Stimulated activated CD8-positive, alpha-beta memory T cell treated with anti-CD3 and anti-CD28 coated beads, Interleukin-15, amount 100 ng/mL, for 24 hours (primary cell): ENCODE measurements around the gene ITIH3.

Experiments
- DNase-seq: peaks from one replicate; pipeline ENCODE4 v3.0.0-alpha.2; 2020; ENCODE audit warnings: low read depth

Gene ITIH3

GRCh38 chr3:52829482-52829881, 34.9 kb downstream of the ITIH3 start:
- DNase-seq: no peak

- no peak for DNase-seq
These were observed 35.4 kb downstream of the ITIH3 start for GRCh38 chr3:52829906-52830463.

- no peak for DNase-seq
These were observed 36.1 kb downstream of the ITIH3 start, which contains the start of gene ITIH4 for GRCh38 chr3:52830535-52831258. Gene ITIH4, minus strand, starts transcription at chr3:52830672. Its CDS starts 30 bp downstream, at chr3:52830642.

GRCh38 chr3:52831500-52832301, 37.1 kb downstream of the ITIH3 start:
- no peak for DNase-seq

DNA sequence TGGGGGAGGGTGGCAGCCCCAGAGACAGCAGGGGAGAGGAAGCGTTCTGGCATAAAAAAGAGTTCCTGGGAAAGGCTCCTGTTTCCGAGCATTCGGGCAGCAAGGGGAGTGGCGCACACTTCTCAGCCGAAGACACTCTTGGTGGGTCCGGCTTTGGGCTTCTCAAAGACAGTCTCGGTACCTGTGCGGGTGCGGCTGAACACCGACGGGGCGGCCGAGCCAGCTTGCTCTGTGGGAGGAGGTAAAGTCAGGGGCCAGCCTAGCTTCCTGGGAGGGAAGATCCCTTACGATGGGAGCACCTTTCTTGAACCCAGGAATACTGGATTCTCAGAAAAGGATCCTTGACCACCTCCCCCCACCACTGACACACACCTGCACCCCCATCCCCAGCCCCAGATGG, 38.6 kb downstream of the ITIH3 start:
- DNase-seq: no peak

DNA sequence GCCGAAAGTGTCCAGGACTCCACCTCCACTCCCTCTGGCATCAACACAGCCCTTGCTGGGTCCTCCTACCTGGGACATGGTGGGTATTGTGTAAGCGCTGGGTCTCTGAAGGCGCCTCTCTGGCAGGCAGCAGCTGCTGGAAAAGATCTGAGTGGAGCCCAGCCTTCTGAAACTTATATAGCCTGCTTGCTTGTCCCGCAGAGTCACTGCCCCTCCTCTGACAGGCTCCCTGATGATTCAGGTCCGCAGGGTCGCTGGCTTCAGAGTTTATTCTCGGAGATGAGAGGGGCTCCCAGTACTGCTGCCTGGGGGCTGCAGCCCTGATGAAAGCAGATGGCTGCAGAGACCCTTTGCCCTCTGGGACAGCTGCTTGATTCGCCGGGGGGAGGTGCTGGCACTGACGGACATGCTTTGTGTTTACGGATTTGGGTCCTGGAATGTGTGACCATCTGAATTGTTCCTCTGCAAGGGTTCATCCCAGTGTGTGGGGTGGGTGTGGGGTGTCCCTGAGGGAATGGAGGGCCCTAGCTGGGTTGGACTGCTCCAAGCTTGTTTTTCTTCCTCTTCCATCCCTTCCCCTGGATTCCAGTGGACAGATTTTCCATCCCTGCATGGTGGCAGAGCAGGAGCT, 40.4 kb downstream of the ITIH3 start, which contains the start of gene MUSTN1:
MUSTN1 (minus strand) TSS at position 149 of the 631 bp plus-strand sequence; CDS start at position 78, 71 bp downstream.
- no peak for DNase-seq

DNA sequence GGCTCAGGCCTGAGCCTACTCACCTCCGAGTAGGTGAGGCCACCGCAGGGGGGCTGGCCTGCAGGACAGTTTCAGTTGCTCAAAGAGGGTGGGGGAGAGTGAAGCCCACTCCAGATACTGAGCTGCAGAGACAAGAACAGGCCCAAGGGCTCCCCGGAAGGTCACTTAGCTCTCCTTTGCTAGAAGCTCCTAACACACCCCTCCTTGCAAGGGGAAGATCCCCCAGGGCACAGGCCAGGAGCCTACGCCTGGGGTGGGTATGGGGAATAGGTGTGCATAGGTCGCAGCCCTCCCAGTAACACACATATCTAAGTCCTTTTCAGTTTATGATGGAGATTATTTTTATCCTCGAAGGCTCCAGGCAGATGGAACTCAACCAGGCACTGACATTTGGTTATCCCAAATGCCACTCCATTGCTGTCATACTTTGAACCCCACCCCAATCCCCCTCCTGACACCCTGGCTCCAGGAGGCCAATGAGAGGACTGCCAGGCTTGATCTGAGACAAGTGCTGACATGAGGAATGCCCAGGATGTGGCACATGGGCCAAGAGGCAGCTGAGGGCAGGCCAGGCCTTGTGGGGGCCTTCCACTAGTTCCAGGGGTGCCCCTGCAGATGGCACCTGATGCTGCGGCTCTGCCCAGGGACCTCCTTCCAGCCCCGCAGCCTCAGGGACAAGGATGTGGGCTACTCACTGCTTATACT, 41.3 kb downstream of the ITIH3 start:
- DNase-seq: no peak

- no peak for DNase-seq
These were observed 41.9 kb downstream of the ITIH3 start for GRCh38 chr3:52836471-52836845.

DNA sequence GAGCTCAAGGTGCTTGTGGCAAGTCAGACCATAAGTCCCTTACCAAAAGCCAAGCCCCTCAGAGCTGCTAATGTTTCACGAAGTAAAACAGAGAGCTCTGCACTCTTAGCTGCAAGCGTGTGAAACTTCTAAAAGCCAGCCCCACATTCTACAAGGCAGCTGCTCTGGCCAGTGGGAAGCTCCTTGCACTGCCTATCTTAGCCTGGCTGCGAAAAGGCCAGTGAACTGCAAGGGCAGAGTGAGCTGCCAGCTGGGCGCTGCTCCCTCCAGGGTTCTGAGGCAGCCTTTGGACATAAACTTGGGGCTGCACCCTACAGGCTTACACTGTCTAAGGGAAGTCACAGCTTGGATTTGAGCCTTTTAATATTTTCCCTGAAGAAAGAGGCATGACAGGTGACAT, 42.4 kb downstream of the ITIH3 start:
- no peak for DNase-seq

GRCh38 chr3:52838561-52839267, 44.1 kb downstream of the ITIH3 start:
- no peak for DNase-seq

- DNase-seq: no peak
These were observed 44.6 kb downstream of the ITIH3 start for GRCh38 chr3:52839268-52839575.

DNA sequence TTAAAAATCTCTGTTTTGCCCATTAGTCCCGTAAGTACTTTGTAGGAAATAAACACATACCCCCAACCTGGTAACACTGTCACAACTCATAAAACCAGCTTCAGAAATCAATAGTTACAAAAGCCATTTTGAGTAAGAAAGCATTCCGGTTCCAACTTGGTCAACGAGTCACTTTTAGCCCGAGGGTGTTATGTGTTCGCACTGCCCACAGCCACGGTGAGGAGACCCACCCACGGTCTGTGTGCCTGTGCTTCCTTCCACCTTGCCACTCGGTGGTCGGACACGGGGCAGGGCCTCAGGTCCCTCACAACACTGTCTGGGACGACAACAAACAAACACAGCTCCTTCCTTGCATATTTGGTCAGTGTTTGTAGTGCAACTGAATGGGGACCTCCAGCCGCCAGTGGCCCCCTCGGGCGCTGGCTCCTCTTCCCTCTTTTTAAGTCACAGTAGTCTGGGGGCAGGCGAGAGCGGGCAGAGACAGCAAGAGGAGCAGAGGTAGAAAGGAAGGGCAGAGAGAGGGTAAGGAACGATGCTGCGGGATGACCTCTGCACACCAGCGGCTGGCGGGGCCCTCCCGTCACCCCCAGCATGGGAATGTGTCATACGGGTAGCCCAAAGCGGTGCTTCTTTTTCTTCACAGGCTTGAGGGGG, 45.4 kb downstream of the ITIH3 start:
- no peak for DNase-seq

- no peak for DNase-seq
These were observed 46.8 kb downstream of the ITIH3 start for GRCh38 chr3:52841211-52841980.

DNA sequence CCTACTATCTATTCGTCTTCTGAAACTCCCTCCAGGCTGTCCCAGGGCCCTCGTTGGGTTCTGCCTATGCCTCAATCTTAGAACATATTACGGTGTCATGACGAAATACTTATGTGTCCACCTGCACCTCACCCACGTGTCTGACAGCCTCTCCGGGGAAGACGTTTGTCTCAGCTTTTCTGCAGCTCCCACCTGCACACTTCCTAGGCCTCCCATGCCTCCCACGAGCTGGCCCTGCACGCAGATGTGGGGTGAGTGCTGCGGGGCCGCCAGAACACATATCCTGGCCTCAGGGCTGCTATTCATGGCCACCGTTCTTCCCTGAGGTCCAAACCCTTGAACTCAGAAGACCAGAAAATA, 47.4 kb downstream of the ITIH3 start:
- DNase-seq: no peak

DNA sequence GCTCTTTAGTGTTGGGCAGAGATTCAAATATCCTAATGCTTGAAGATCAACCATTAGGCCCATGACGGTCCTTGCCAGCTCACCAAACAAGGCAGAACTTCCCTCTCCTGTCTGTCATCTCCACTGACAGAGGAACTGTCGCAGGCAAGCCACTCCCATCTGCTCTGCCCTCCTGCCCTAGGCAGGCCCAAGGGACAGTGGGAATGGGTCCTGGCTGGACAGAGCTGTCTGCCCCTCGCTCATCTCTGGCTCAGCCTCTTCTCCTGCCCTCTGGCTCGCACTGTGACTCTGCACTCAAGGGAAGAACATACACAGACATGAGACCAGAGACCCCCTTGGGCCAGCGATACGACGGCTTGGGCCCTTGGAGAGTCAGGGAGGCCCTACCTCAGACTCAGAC, 47.8 kb downstream of the ITIH3 start:
- DNase-seq: no peak

DNA sequence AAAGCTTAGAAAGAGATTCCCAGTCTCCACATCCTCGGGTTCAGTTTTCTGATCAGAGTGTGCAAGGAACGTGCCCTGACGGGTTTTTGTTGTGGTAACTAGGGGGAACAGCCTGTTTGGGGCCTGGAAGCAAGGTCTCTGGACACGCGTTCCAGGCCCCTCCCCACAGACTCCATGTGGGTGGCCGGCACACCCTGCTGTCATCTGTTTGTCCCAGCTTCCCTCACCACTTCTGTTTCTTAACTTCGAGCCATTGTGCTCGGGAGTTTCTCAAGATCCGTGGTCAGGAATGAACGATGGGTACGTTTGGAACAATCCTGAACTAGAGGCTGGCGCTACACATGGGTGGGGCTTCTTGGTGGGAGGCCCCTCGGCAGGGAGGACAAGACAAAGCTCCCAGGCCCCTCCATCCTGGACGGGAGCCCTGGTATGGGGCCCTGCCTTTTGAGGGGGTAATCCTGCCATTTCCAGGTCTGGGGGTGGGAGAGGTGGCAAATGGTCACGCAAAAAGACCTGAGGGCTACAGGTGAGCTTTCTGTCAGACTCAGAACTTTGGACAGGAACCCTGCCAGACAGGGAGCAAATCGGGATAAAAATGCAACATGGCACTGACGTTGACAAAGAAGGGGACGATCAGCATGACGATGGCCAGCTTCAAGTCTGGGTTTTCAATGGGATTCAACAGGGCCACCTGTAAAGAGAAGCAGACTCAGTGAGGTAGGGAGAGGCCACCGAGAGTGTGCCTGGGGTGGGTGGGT, 48.7 kb downstream of the ITIH3 start:
- DNase-seq: no peak

- no peak for DNase-seq
These were observed 49.3 kb downstream of the ITIH3 start for GRCh38 chr3:52843881-52844280.

- DNase-seq: no peak
These were observed 49.8 kb downstream of the ITIH3 start for GRCh38 chr3:52844290-52844975.

DNA sequence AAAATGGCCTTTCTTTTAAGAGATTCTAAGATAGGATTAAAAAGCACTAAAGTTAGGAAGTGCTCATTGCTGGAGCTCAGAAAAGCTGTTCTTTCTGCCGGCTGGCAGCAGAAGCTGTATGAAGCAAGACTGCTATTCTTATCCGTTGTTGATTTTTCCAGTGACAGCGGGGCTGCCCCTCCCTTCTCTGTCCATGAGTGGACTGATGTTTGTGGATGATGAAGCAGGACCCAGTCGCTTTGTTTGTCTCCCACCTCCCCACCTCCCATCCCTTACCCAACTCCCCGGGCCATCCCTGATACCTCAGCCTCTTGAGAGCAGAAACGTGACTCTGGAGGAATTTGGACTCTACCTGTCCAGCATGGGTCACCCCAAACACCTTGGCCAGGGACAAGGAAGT, 50.6 kb downstream of the ITIH3 start:
- DNase-seq: no peak
